Measurements from ENCODE around the gene CWF19L1. TPM values are rescaled to one million over a fixed set of nuclear protein-coding genes. Genes with fewer than 3 reads are reported as not detected.

Gene CWF19L1
- 10 to 100 TPM; 37.2 to 43.9 (median 39.2) TPM for total RNA-seq
- 38.1 TPM for total RNA-seq (2013)
- total RNA-seq: 53.3 to 91.3 (median 65.9) reads per million in 29 experiments

GRCh38 chr10:100267239-100268104 is at the start of gene CWF19L1:
Gene CWF19L1, minus strand, starts transcription at chr10:100267638. Its CDS starts 45 bp downstream, at chr10:100267593.
- Mint-ChIP-seq H3K27me3 (no peaks in the 10 kb centered on the region), H3K4me3 (peak within 1 kb of the TSS; percentile 98 to 100 (median 99)), H3K9me3 (no peaks in the 10 kb centered on the region), H3K4me1 (peaks cover 38 to 40% (median 38%) of the 10 kb centered on the region in 3 donors), H3K36me3 (peaks cover 5% of the 10 kb centered on the region), H3K27ac (peak within 1 kb of the TSS; percentile 96 to 98)
- H3K9me3 ChIP-seq: no peaks in the 10 kb centered on the region
- 1% methylated on average over 37 of the region's 49 CpGs for WGBS (ENCODE audit: insufficient coverage)
- peak; percentile 89 to 91 (median 90) for ATAC-seq (replicated peaks in 1 of 4)
- H3K4me1 ChIP-seq (ENCODE audit: control insufficient read depth in 1 of 2, extremely low read depth in 1 of 2, insufficient read depth in 2 of 2, low read length in 2 of 2): peaks cover 9 to 26% of the 10 kb centered on the region in 2 experiments
- H3K36me3 ChIP-seq (ENCODE audit: control insufficient read depth in 2 of 2, extremely low read depth in 1 of 2, insufficient read depth in 1 of 2, low read length in 1 of 2): no peaks in the 10 kb centered on the region
- CTCF ChIA-PET: no interaction called here
- POLR2A ChIA-PET: interaction anchor here in 1 of 2 donors (0.5 kb wide), 1 partner anchor 108 kb away, joined by 3 read pairs; no protein-coding TSS in a partner anchor
- peak; percentile 45 to 83 (median 67) for DNase-seq
- peak within 1 kb of the TSS; percentile 90 for H3K27ac ChIP-seq (ENCODE audit: low read length)
- peak within 1 kb of the TSS; percentile 92 to 100 for H3K4me3 ChIP-seq (ENCODE audit: control insufficient read depth in 1 of 2, extremely low read depth in 1 of 2, low read length in 1 of 2)
- no peaks in the 10 kb centered on the region for H3K27me3 ChIP-seq (replicated peaks in 1 of 2; ENCODE audit: control insufficient read depth in 2 of 2, extremely low read depth in 1 of 2, insufficient read depth in 2 of 2, low read length in 1 of 2)

DNA sequence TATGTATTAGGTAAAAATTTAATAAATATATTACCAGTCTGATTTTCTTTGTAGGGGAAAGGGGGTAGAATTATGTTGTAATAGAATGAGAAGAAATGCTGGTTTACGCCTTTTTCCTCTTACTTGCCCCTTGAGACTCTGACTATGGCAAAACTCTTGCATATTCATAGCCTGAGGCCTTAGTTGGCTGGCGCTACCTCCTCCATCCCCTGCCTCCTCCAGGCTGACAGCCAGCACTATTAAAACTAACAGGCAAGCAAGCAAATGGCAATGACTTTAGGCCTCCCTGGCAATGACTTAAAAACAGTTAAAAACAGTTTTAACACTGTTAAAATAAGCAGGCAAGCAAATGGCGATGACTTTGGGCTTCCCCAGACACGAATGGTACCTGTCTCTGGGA is 48.2 kb upstream of the CWF19L1 start:
- H3K9me3 ChIP-seq: no peaks in the 10 kb centered on the region
- DNase-seq: no peak
- H3K27ac ChIP-seq (ENCODE audit: low read length): no peak overlapping the region
- ChIA-PET CTCF (no interaction called here), POLR2A (no interaction called here)
- Mint-ChIP-seq H3K4me1 (no peaks in the 10 kb centered on the region), H3K9me3 (no peaks in the 10 kb centered on the region), H3K27ac (no peak overlapping the region), H3K4me3 (no peak overlapping the region), H3K27me3 (peaks cover 50 to 66% of the 10 kb centered on the region in 2 donors), H3K36me3 (no peaks in the 10 kb centered on the region)
- H3K36me3 ChIP-seq (ENCODE audit: control insufficient read depth in 2 of 2, extremely low read depth in 1 of 2, insufficient read depth in 1 of 2, low read length in 1 of 2): no peaks in the 10 kb centered on the region
- no peak overlapping the region for H3K4me3 ChIP-seq (ENCODE audit: control insufficient read depth in 1 of 2, extremely low read depth in 1 of 2, low read length in 1 of 2)
- WGBS (ENCODE audit: insufficient coverage): 80% methylated on average over 3 of the region's 4 CpGs
- H3K4me1 ChIP-seq (ENCODE audit: control insufficient read depth in 1 of 2, extremely low read depth in 1 of 2, insufficient read depth in 2 of 2, low read length in 2 of 2): no peaks in the 10 kb centered on the region
- no peak for ATAC-seq (replicated peaks in 1 of 4)
- peaks cover 15 to 18% of the 10 kb centered on the region in 2 experiments for H3K27me3 ChIP-seq (replicated peaks in 1 of 2; ENCODE audit: control insufficient read depth in 2 of 2, extremely low read depth in 1 of 2, insufficient read depth in 2 of 2, low read length in 1 of 2)

- WGBS (ENCODE audit: insufficient coverage): no CpG with 5 or more reads among the region's 4 CpGs
- H3K4me1 ChIP-seq (ENCODE audit: control insufficient read depth in 1 of 2, extremely low read depth in 1 of 2, insufficient read depth in 2 of 2, low read length in 2 of 2): no peaks in the 10 kb centered on the region
- Mint-ChIP-seq H3K36me3 (no peaks in the 10 kb centered on the region), H3K9me3 (no peaks in the 10 kb centered on the region), H3K4me1 (no peaks in the 10 kb centered on the region), H3K27me3 (peaks cover 47 to 50% of the 10 kb centered on the region in 2 donors), H3K4me3 (no peak overlapping the region), H3K27ac (no peak overlapping the region)
- no peaks in the 10 kb centered on the region for H3K9me3 ChIP-seq
- peaks cover 9 to 12% of the 10 kb centered on the region in 2 experiments for H3K27me3 ChIP-seq (replicated peaks in 1 of 2; ENCODE audit: control insufficient read depth in 2 of 2, extremely low read depth in 1 of 2, insufficient read depth in 2 of 2, low read length in 1 of 2)
- H3K36me3 ChIP-seq (ENCODE audit: control insufficient read depth in 2 of 2, extremely low read depth in 1 of 2, insufficient read depth in 1 of 2, low read length in 1 of 2): no peaks in the 10 kb centered on the region
- H3K27ac ChIP-seq (ENCODE audit: low read length): no peak overlapping the region
- CTCF ChIA-PET: interaction anchor here in 1 of 2 donors (0.8 to 1.0 kb wide), 2 partner anchors 31 to 121 kb away, joined by 3 read pairs; no protein-coding TSS in a partner anchor
- no peak overlapping the region for H3K4me3 ChIP-seq (ENCODE audit: control insufficient read depth in 1 of 2, extremely low read depth in 1 of 2, low read length in 1 of 2)
- POLR2A ChIA-PET: no interaction called here
- DNase-seq (no peak), ATAC-seq (replicated peaks in 1 of 4) (no peak)
These were observed 43.9 kb upstream of the CWF19L1 start for GRCh38 chr10:100311298-100311697.

DNA sequence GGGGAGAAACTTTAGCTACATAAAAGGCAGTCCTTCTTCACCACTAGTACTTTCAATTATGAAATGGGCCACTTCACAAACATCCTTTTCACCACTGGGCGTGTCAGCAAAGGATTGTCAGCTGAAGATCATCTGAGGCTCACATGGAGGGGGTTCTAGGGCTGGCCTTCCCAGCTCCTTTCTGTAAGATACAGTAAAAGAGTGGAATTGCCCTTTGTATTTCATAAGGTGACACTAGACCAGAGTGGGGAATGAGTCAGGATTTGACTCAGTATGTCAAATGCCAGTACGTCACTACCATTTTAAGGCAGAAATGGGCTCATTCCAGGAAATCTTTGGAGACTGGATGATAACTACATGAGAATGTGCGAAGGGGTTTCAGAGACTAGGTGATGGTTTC is 40.2 kb upstream of the CWF19L1 start:
- WGBS (ENCODE audit: insufficient coverage): 90% methylated on average over 1 of the region's 3 CpGs
- CTCF ChIA-PET: no interaction called here
- POLR2A ChIA-PET: no interaction called here
- H3K27me3 ChIP-seq (replicated peaks in 1 of 2; ENCODE audit: control insufficient read depth in 2 of 2, extremely low read depth in 1 of 2, insufficient read depth in 2 of 2, low read length in 1 of 2): peaks cover 7 to 18% of the 10 kb centered on the region in 2 experiments
- no peak overlapping the region for H3K4me3 ChIP-seq (ENCODE audit: control insufficient read depth in 1 of 2, extremely low read depth in 1 of 2, low read length in 1 of 2)
- ATAC-seq (replicated peaks in 1 of 4): no peak
- H3K9me3 Mint-ChIP-seq: no peaks in the 10 kb centered on the region
- no peaks in the 10 kb centered on the region for H3K9me3 ChIP-seq
- no peak overlapping the region for H3K27ac ChIP-seq (ENCODE audit: low read length)
- H3K4me1 Mint-ChIP-seq: no peaks in the 10 kb centered on the region
- no peaks in the 10 kb centered on the region for H3K36me3 ChIP-seq (ENCODE audit: control insufficient read depth in 2 of 2, extremely low read depth in 1 of 2, insufficient read depth in 1 of 2, low read length in 1 of 2)
- no peak for DNase-seq
- H3K4me3 Mint-ChIP-seq: no peak overlapping the region
- no peaks in the 10 kb centered on the region for H3K4me1 ChIP-seq (ENCODE audit: control insufficient read depth in 1 of 2, extremely low read depth in 1 of 2, insufficient read depth in 2 of 2, low read length in 2 of 2)
- H3K27ac Mint-ChIP-seq: no peak overlapping the region
- H3K27me3 Mint-ChIP-seq: peaks cover 51 to 56% of the 10 kb centered on the region in 2 donors
- H3K36me3 Mint-ChIP-seq: no peaks in the 10 kb centered on the region

DNA sequence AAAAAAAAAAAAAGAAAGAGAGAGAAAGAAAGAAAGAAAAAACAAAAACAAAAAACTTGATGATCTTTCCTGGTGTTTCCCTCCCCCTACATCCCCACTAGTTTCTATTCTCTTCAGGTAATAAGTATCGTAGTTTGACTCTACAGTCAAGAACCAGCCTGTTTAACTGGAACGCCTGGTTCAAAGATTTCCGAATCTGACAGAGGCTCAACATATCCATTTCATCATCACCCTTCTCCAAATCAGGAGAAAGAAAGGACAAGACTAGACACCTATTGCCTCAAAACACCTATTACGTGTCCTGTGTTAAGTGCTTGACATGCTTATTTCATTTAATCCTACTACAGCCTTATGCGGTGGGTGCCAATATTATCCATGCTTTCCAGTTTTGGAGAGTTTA is 39.4 kb upstream of the CWF19L1 start:
- no peak overlapping the region for H3K4me3 ChIP-seq (ENCODE audit: control insufficient read depth in 1 of 2, extremely low read depth in 1 of 2, low read length in 1 of 2)
- no peaks in the 10 kb centered on the region for H3K9me3 ChIP-seq
- H3K27ac ChIP-seq (ENCODE audit: low read length): no peak overlapping the region
- Mint-ChIP-seq H3K4me1 (no peaks in the 10 kb centered on the region), H3K36me3 (no peaks in the 10 kb centered on the region), H3K4me3 (no peak overlapping the region), H3K9me3 (no peaks in the 10 kb centered on the region), H3K27ac (no peak overlapping the region), H3K27me3 (peaks cover 43 to 52% of the 10 kb centered on the region in 2 donors)
- POLR2A ChIA-PET: no interaction called here
- DNase-seq: no peak
- CTCF ChIA-PET: no interaction called here
- peaks cover 1 to 18% of the 10 kb centered on the region in 2 experiments for H3K27me3 ChIP-seq (replicated peaks in 1 of 2; ENCODE audit: control insufficient read depth in 2 of 2, extremely low read depth in 1 of 2, insufficient read depth in 2 of 2, low read length in 1 of 2)
- WGBS (ENCODE audit: insufficient coverage): 90% methylated on average over 2 of the region's 5 CpGs
- H3K4me1 ChIP-seq (ENCODE audit: control insufficient read depth in 1 of 2, extremely low read depth in 1 of 2, insufficient read depth in 2 of 2, low read length in 2 of 2): no peaks in the 10 kb centered on the region
- H3K36me3 ChIP-seq (ENCODE audit: control insufficient read depth in 2 of 2, extremely low read depth in 1 of 2, insufficient read depth in 1 of 2, low read length in 1 of 2): no peaks in the 10 kb centered on the region
- ATAC-seq (replicated peaks in 1 of 4): no peak

GRCh38 chr10:100304414-100304813 is 37.0 kb upstream of the CWF19L1 start:
- Mint-ChIP-seq H3K27ac (no peak overlapping the region), H3K27me3 (peaks cover 45 to 56% of the 10 kb centered on the region in 2 donors), H3K36me3 (no peaks in the 10 kb centered on the region), H3K4me3 (no peak overlapping the region), H3K9me3 (peaks cover 0 to 4% (median 0%) of the 10 kb centered on the region in 3 donors), H3K4me1 (no peaks in the 10 kb centered on the region)
- ChIA-PET POLR2A (no interaction called here), CTCF (interaction anchor here in 1 of 2 donors (0.8 kb wide), 1 partner anchor 214 kb away, joined by 3 read pairs; no protein-coding TSS in a partner anchor)
- H3K9me3 ChIP-seq: no peaks in the 10 kb centered on the region
- 88% methylated on average over 2 of the region's 3 CpGs for WGBS (ENCODE audit: insufficient coverage)
- no peaks in the 10 kb centered on the region for H3K4me1 ChIP-seq (ENCODE audit: control insufficient read depth in 1 of 2, extremely low read depth in 1 of 2, insufficient read depth in 2 of 2, low read length in 2 of 2)
- no peak overlapping the region for H3K4me3 ChIP-seq (ENCODE audit: control insufficient read depth in 1 of 2, extremely low read depth in 1 of 2, low read length in 1 of 2)
- H3K27me3 ChIP-seq (replicated peaks in 1 of 2; ENCODE audit: control insufficient read depth in 2 of 2, extremely low read depth in 1 of 2, insufficient read depth in 2 of 2, low read length in 1 of 2): peaks cover 0 to 14% of the 10 kb centered on the region in 2 experiments
- H3K27ac ChIP-seq (ENCODE audit: low read length): no peak overlapping the region
- DNase-seq (no peak), ATAC-seq (replicated peaks in 1 of 4) (no peak)
- H3K36me3 ChIP-seq (ENCODE audit: control insufficient read depth in 2 of 2, extremely low read depth in 1 of 2, insufficient read depth in 1 of 2, low read length in 1 of 2): no peaks in the 10 kb centered on the region
